Type B pancreatic cell (in vitro differentiated cells): ENCODE data around the gene CT45A1. TPM values are rescaled to one million over a fixed set of nuclear protein-coding genes. Genes with fewer than 3 reads are reported as not detected.

Source experiments
- total RNA-seq: library from RNA; stranded (reverse); gene quantifications from 2 replicates; pipeline ENCODE4 v1.2.1, GENCODE V29; 2021; ENCODE audit warnings: low replicate concordance

CT45A1 gene
- total RNA-seq, 1 donor from 2014 or later, result not detected

Other genes with a start within 250 kb of the CT45A1 start
- gene INTS6L, start 193.0 kb upstream of the CT45A1 start, total RNA-seq, result 7.2 and 12.9 TPM in 2 replicates
- gene CT45A3, start 54.6 kb downstream of the CT45A1 start, total RNA-seq, result not detected in 2 replicates
- not detected in 2 replicates for gene CT45A5, start 71.9 kb downstream of the CT45A1 start, total RNA-seq
- gene CT45A6, start 89.1 kb downstream of the CT45A1 start, total RNA-seq, result not detected in 2 replicates
- gene CT45A2, start 106.4 kb downstream of the CT45A1 start, total RNA-seq, result not detected in 2 replicates
- not detected in 2 replicates for gene CT45A7, start 123.6 kb downstream of the CT45A1 start, total RNA-seq
- not detected in 2 replicates for gene CT45A8, start 140.9 kb downstream of the CT45A1 start, total RNA-seq
- not detected in 2 replicates for gene CT45A9, start 158.2 kb downstream of the CT45A1 start, total RNA-seq
- gene CT45A10, start 179.8 kb downstream of the CT45A1 start, total RNA-seq, result not detected in 2 replicates
- not detected in 2 replicates for gene SAGE1, start 180.1 kb downstream of the CT45A1 start, total RNA-seq